Prostate gland (tissue), 2 donors: ENCODE data around the gene SAV1. TPM values are rescaled to one million over a fixed set of nuclear protein-coding genes. Genes with fewer than 3 reads are reported as not detected.
"Not testable (repeated sequence)": the region's sequence is repeated elsewhere in the genome, so short reads cannot be mapped to it uniquely, and the experiment has no call there.

ENCODE experiments used
- DNase-seq: peaks from one replicate; pipeline ENCODE4 v3.0.0-alpha.2; 2019; ENCODE audit warnings: low spot score
- H3K27ac ChIP-seq, 2 donors: fragments of 200-600 bp; sonication (generic); 2 replicates each; pipeline ENCODE4 v1.5.1; 2017 to 2019
- H3K27me3 ChIP-seq: fragments of 200-600 bp; sonication (generic); replicated peaks from 2 replicates; pipeline ENCODE4 v1.5.1; 2019; ENCODE audit not compliant: insufficient read depth
- H3K36me3 ChIP-seq, 2 donors: fragments of 200-600 bp; sonication (generic); 1 replicate in 1 of 2; 2 replicates in 1 of 2; pipeline versions ENCODE4 v1.5.1 to v1.8.1; 2017 to 2019
- H3K4me1 ChIP-seq: fragments of 200-600 bp; sonication (generic); replicated peaks from 2 replicates; pipeline ENCODE4 v1.5.1; 2019
- H3K4me3 ChIP-seq, 2 donors: fragments of 200-600 bp; sonication (generic); 2 replicates each; pipeline ENCODE4 v1.5.1; 2017 to 2019
- H3K9me3 ChIP-seq: fragments of 200-600 bp; sonication (generic); 2 replicates; pipeline ENCODE4 v1.5.1; 2017
- POLR2A ChIP-seq: fragments of 450-650 bp; IDR thresholded peaks from one replicate; pipeline ENCODE4 v1.6.1; 2016; ENCODE audit warnings: antibody characterized with exemption, mild to moderate bottlenecking
- POLR2AphosphoS5 ChIP-seq: sonication (generic); formaldehyde crosslinking; IDR thresholded peaks from one replicate; pipeline ENCODE4 v1.6.1; 2017; ENCODE audit warnings: antibody characterized with exemption
- WGBS: methylation state at CpG from one replicate; pipeline ENCODE4 v1.1.5; 2018; 5-methylcytosine and 5-hydroxymethylcytosine counted together
- intact Hi-C: fragments of 100-400 bp; cut with DNase I; formaldehyde crosslinking; loops from one replicate; pipeline ENCODE4 v1.14.2; 2022
- total RNA-seq, 2 donors: library from RNA; depleted of rRNA; stranded (reverse); fragments of >200 nt; gene quantifications; one replicate each; pipeline ENCODE4 v1.1.0, GENCODE V29; 2016
- TF ChIP-seq, protein P1 (sequence below), 4 experiments: fragments of 200-600 bp in 2 of 4; fragments of 450-650 bp in 2 of 4; sonication (generic) in 2 of 4; IDR thresholded peaks; 1 replicate in 3 of 4; 2 replicates in 1 of 4; pipeline ENCODE4 v1.5.1; 2016 to 2019; ENCODE audit warnings: antibody characterized with exemption in 4 of 4, mild to moderate bottlenecking in 2 of 4, moderate library complexity in 2 of 4

Gene SAV1
- total RNA-seq, 2 donors from 2014 or later = 29.4 to 105 TPM

DNA sequence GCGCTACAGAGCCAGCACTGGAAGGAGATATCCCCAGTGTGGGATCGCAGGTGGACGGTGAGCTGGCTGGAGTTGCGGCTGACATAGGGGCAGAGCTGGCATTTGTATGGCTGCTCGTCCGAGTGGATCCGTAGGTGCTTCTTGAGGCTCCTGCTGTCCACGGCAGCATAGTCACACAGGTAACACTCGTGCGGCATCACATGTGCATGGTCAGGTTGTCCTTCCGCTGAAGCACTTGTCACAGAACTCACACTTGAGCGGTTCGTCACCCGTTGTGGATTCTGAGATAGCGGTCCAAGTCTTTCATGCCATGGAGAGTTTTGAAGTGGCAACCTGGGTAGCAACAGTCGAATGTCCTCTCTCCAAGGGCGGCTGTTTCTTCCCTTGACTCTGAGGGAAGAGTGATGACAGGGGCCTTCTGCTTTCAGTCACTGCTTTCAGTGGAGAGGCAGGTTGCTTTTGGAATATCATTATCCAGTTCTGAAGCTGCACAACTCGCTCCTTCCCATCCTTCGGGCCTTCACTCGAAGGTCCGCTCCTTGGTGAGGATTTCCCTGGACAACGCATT, 37.0 kb upstream of the SAV1 start:
- Histone ChIP-seq H3K4me1 (no peaks in the 10 kb centered on the region), H3K4me3 (no peak overlapping the region), H3K27ac (no peak overlapping the region), H3K36me3 (no peaks in the 10 kb centered on the region), H3K9me3 (no peaks in the 10 kb centered on the region), H3K27me3 (no peaks in the 10 kb centered on the region)
- TF ChIP-seq, protein P1, sequence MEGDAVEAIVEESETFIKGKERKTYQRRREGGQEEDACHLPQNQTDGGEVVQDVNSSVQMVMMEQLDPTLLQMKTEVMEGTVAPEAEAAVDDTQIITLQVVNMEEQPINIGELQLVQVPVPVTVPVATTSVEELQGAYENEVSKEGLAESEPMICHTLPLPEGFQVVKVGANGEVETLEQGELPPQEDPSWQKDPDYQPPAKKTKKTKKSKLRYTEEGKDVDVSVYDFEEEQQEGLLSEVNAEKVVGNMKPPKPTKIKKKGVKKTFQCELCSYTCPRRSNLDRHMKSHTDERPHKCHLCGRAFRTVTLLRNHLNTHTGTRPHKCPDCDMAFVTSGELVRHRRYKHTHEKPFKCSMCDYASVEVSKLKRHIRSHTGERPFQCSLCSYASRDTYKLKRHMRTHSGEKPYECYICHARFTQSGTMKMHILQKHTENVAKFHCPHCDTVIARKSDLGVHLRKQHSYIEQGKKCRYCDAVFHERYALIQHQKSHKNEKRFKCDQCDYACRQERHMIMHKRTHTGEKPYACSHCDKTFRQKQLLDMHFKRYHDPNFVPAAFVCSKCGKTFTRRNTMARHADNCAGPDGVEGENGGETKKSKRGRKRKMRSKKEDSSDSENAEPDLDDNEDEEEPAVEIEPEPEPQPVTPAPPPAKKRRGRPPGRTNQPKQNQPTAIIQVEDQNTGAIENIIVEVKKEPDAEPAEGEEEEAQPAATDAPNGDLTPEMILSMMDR (IDR thresholded peaks at IDR 0.05) = no peak
- no peak for TF ChIP-seq POLR2A
- no peak for TF ChIP-seq POLR2AphosphoS5
- no peak for DNase-seq
- WGBS = 95% methylated on average over 22 of the region's 22 CpGs
- intact Hi-C loops = no loop called here

DNA sequence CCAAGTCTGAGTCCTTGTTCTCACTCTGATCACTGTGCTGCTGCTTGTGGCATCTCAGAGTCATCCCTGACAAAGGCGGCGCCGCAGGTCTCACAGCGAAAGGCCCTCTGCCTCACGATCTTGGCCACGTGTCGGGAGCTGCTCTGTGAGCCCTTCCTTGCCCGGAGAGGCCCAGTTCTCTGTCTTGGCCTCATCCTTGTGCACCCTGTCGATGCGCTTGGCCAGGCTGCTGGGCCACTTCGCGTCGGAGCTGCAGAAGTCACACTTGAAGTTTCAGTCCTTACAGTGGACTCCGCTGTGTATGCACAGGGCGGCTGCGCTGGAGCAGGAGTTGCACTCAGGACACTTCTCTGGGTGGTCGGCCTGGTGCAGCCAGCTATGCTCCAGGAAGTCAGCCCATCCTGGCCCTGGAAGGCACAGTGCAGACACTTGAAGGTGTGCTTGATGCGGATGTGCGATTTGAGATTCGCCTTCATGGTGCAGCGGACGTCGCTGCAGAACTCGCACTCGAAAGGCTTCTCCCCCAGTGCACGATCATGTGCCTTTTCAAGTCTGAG, 36.4 kb upstream of the SAV1 start:
- no peak for DNase-seq
- 96% methylated on average over 26 of the region's 26 CpGs for WGBS
- intact Hi-C loops = no loop called here

DNA sequence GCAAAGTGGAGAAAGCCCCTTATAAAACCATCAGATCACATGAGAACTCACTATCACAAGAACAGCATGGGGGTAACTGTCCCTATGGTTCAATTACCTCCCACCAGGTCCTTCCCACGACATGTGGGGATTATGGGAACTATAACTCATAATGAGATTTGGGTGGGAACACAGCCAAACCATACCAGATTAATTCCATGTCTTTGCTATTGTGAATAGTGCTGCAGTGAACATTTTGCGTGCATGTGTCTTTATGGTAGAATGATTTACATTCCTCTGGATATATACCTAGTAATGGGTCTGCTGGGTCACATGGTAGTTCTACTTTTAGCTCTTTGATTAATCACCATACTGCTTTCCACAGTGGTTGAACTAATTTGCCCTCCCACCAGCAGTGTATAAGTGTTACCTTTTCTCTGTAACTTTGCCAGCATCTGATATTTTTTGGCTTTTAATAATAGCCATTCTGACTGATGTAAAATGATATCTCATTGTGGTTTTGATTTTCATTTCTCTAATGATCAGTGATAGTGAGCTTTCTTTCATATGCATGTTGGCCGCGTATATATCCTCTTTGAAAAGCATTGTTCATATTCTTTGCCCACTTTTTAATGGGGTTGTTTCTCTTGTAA, 29.7 kb upstream of the SAV1 start:
- H3K36me3 ChIP-seq = no peaks in the 10 kb centered on the region
- 46% methylated on average over 4 of the region's 4 CpGs for WGBS
- no peak overlapping the region for H3K4me3 ChIP-seq
- H3K9me3 ChIP-seq = no peaks in the 10 kb centered on the region
- TF ChIP-seq, protein P1 (IDR thresholded peaks at IDR 0.05) = no peak
- no peak for TF ChIP-seq POLR2A
- no peak for TF ChIP-seq POLR2AphosphoS5
- no peak for DNase-seq
- no peaks in the 10 kb centered on the region for H3K4me1 ChIP-seq
- no peak overlapping the region for H3K27ac ChIP-seq
- intact Hi-C loops = no loop called here
- no peaks in the 10 kb centered on the region for H3K27me3 ChIP-seq

More for the DNA sequence above, 36.4 kb upstream of the SAV1 start:
- no peaks in the 10 kb centered on the region for H3K9me3 ChIP-seq
- TF ChIP-seq POLR2AphosphoS5 (no peak), POLR2A (no peak)
- TF ChIP-seq, protein P1 (IDR thresholded peaks at IDR 0.05) = no peak
- H3K27ac ChIP-seq = no peak overlapping the region
- no peaks in the 10 kb centered on the region for H3K36me3 ChIP-seq
- no peaks in the 10 kb centered on the region for H3K4me1 ChIP-seq
- no peaks in the 10 kb centered on the region for H3K27me3 ChIP-seq
- no peak overlapping the region for H3K4me3 ChIP-seq

DNA sequence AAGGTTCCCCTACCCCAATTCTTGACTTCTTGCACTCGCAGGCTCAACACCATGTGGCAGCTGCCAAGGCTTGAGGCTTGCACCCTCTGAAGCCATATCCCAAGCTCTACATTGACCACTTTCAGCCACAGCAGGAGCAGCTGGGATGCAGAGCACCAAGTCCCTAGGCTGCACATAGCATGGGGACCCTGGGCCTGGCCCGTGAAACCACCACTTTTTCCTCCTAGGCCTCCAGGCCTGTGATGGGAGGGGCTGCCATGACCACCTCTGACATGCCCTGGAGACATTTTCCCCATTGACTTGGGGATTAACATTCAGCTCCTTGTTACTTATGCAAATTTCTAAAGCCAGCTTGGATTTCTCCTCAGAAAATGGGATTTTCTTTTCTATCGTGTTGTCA, 26.2 kb upstream of the SAV1 start:
- H3K27me3 ChIP-seq, H3K4me3 ChIP-seq, H3K4me1 ChIP-seq, H3K27ac ChIP-seq, H3K9me3 ChIP-seq, intact Hi-C loops, DNase-seq, H3K36me3 ChIP-seq: not testable (repeated sequence)
- 99% methylated on average over 3 of the region's 3 CpGs for WGBS

DNA sequence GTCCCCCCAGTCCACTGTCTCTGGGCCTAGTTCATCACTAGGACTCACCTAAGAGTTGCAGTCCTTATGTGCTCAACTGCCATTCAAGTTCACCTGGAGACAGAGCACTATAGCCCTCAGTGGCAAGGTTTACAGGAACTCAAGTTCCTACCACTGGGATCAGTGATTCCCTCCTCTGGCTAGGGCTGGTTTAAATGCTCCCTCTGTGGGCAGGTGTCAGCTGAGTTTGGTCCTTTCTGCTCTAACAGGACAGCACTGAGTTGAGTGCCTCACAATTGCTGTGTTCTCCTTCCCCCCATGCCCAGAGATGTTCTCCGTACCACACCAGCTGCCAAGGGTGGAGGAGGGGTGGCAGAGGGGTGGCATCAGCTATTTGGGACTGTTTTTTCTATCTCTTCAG, 20.8 kb upstream of the SAV1 start:
- WGBS = 91% methylated on average over 1 of the region's 1 CpG

More for the DNA sequence above, 20.8 kb upstream of the SAV1 start:
- TF ChIP-seq POLR2A = no peak
- TF ChIP-seq, protein P1 (IDR thresholded peaks at IDR 0.05) = no peak
- TF ChIP-seq POLR2AphosphoS5 = no peak
- H3K36me3 ChIP-seq = no peaks in the 10 kb centered on the region
- no peaks in the 10 kb centered on the region for H3K4me1 ChIP-seq
- no peaks in the 10 kb centered on the region for H3K9me3 ChIP-seq
- DNase-seq = no peak
- intact Hi-C loops = no loop called here
- H3K27ac ChIP-seq = no peak overlapping the region
- H3K4me3 ChIP-seq = no peak overlapping the region
- no peaks in the 10 kb centered on the region for H3K27me3 ChIP-seq
